Memory B cell (primary cell): ENCODE results near the gene TBR1.

Experiments
- ATAC-seq: fragments of 150-1000 bp; cut with Tn5 transposase; 2 replicates; pipeline ENCODE4 v1.10.0; 2021; ENCODE audit warnings: low read depth, mild to moderate bottlenecking, moderate library complexity
- DNase-seq, 2 donors: peaks; one replicate each; pipeline ENCODE4 v3.0.0; 2022; ENCODE audit warnings: low spot score in 2 of 2
- H3K27ac Mint-ChIP-seq: one replicate; pipeline ENCODE4 v1.8.0; 2022; ENCODE audit warnings: mild to moderate bottlenecking, moderate library complexity, mixed read lengths
- H3K27me3 Mint-ChIP-seq: one replicate; pipeline ENCODE4 v1.8.0; 2022; ENCODE audit warnings: mixed read lengths
- H3K36me3 Mint-ChIP-seq: one replicate; pipeline ENCODE4 v1.8.0; 2022; ENCODE audit warnings: mild to moderate bottlenecking, mixed read lengths
- H3K4me1 Mint-ChIP-seq: one replicate; pipeline ENCODE4 v1.8.0; 2022; ENCODE audit warnings: mixed read lengths
- H3K4me3 Mint-ChIP-seq: one replicate; pipeline ENCODE4 v1.8.0; 2022; ENCODE audit warnings: mild to moderate bottlenecking, moderate library complexity, mixed read lengths
- H3K9me3 Mint-ChIP-seq: one replicate; pipeline ENCODE4 v1.8.0; 2022; ENCODE audit warnings: mixed read lengths

TBR1 gene

GRCh38 chr2:161430386-161430785 is 14.3 kb downstream of the TBR1 start:
- DNase-seq (no peak), ATAC-seq (no peak)
- H3K36me3 Mint-ChIP-seq: peaks cover 2% of the 10 kb centered on the region
- H3K27ac Mint-ChIP-seq: no peak overlapping the region
- peaks cover 2% of the 10 kb centered on the region for H3K9me3 Mint-ChIP-seq
- peaks cover 23% of the 10 kb centered on the region for H3K27me3 Mint-ChIP-seq
- no peak overlapping the region for H3K4me3 Mint-ChIP-seq
- H3K4me1 Mint-ChIP-seq: peaks cover 2% of the 10 kb centered on the region

DNA sequence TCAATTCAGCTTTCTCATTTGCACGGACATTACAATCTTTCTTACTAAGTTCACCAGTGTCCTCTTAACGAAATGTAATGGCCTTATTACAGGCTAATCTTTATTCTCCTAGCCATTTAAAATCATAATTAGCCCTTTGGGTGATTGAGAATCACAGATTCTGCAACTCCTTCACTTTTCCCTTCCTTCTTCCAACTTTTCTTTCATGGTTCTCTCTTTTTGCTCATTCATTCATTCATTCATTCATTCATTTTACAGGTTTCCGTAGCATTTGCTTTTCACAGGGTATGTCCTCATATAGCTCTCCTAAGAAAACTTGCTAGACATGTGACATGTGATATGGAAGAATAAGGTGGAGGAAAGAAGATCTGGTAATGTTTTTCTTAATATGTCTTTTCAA is 16.0 kb downstream of the TBR1 start:
- DNase-seq: no peak
- ATAC-seq: no peak
- Mint-ChIP-seq H3K27me3 (peaks cover 23% of the 10 kb centered on the region), H3K36me3 (peaks cover 2% of the 10 kb centered on the region), H3K9me3 (peaks cover 4% of the 10 kb centered on the region), H3K4me1 (peaks cover 2% of the 10 kb centered on the region), H3K4me3 (no peak overlapping the region), H3K27ac (no peak overlapping the region)

GRCh38 chr2:161434118-161434517 is 18.0 kb downstream of the TBR1 start:
- peaks cover 19% of the 10 kb centered on the region for H3K27me3 Mint-ChIP-seq
- no peaks in the 10 kb centered on the region for H3K36me3 Mint-ChIP-seq
- H3K9me3 Mint-ChIP-seq: peaks cover 4% of the 10 kb centered on the region
- no peak overlapping the region for H3K4me3 Mint-ChIP-seq
- ATAC-seq: no peak
- H3K4me1 Mint-ChIP-seq: no peaks in the 10 kb centered on the region
- no peak for DNase-seq
- no peak overlapping the region for H3K27ac Mint-ChIP-seq

DNA sequence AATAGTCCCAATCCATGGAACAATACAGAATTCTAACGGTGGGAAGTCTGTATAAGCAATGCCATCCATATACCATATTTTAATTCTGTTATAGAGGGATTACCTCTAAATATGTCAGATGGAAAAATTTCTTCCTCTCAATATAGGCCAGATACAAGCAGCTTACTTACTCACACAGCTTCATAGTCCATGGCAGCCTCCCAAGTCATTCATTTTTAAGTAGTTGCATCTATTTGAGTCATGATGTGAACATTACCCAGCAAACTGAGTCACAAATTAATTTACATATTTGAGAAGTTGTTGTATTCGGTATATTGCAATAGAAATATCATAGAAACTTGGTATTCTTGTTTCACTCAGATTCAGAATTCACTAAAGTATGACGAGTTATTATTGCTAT is 20.3 kb downstream of the TBR1 start:
- DNase-seq: no peak
- Mint-ChIP-seq H3K4me1 (no peaks in the 10 kb centered on the region), H3K36me3 (no peaks in the 10 kb centered on the region), H3K4me3 (no peak overlapping the region), H3K27me3 (peaks cover 17% of the 10 kb centered on the region), H3K27ac (no peak overlapping the region), H3K9me3 (peaks cover 4% of the 10 kb centered on the region)
- ATAC-seq: no peak

GRCh38 chr2:161438598-161438997 is 22.5 kb downstream of the TBR1 start:
- Mint-ChIP-seq H3K27ac (no peak overlapping the region), H3K27me3 (peaks cover 12% of the 10 kb centered on the region), H3K4me1 (no peaks in the 10 kb centered on the region), H3K36me3 (no peaks in the 10 kb centered on the region), H3K4me3 (no peak overlapping the region), H3K9me3 (peaks cover 4% of the 10 kb centered on the region)
- DNase-seq (no peak), ATAC-seq (no peak)

- no peak for ATAC-seq
- H3K4me3 Mint-ChIP-seq: no peak overlapping the region
- no peaks in the 10 kb centered on the region for H3K9me3 Mint-ChIP-seq
- no peaks in the 10 kb centered on the region for H3K36me3 Mint-ChIP-seq
- no peak overlapping the region for H3K27ac Mint-ChIP-seq
- no peaks in the 10 kb centered on the region for H3K4me1 Mint-ChIP-seq
- peaks cover 5% of the 10 kb centered on the region for H3K27me3 Mint-ChIP-seq
- DNase-seq: no peak
Measured at GRCh38 chr2:161445097-161445496, 29.0 kb downstream of the TBR1 start.

DNA sequence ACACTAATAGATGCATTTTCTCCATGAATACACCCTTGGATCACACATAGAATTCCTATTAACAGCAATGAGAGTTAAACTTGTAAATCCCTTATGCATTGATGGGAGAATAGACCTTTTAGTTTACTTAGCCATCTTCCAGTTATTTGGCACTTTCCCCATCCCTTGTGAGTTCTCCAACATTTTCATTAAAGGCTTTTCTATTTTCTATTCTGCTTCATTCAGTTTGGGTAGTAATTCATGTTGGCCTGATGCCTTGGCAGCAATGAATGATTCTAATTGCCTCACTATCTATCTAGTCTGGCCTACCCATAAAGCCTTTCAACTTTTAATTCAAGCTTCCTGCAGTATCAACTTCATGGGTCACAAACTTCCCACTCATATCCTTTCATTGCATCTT is 32.3 kb downstream of the TBR1 start:
- H3K36me3 Mint-ChIP-seq: no peaks in the 10 kb centered on the region
- DNase-seq (no peak), ATAC-seq (no peak)
- peaks cover 3% of the 10 kb centered on the region for H3K27me3 Mint-ChIP-seq
- no peak overlapping the region for H3K4me3 Mint-ChIP-seq
- H3K4me1 Mint-ChIP-seq: no peaks in the 10 kb centered on the region
- no peaks in the 10 kb centered on the region for H3K9me3 Mint-ChIP-seq
- H3K27ac Mint-ChIP-seq: no peak overlapping the region

DNA sequence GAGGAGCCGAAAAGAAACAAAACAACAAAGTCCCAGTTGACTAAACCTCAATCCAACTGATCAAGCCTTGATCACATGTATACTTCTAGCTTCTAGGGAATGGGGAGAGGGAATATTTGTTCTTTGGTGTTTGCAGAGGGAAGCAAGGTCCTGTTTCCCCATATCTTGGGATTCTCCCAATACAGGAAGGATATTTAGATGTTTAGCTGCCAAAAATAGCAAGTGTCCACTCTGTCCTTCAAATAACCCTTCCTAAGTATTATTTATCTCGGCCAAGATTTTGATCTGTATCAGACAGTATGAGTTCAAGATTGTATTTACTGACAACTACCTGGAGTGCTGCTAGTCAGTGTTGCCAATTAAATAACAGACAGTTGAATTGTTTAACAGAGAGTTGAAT is 55.5 kb downstream of the TBR1 start:
- Mint-ChIP-seq H3K27me3 (no peaks in the 10 kb centered on the region), H3K27ac (no peak overlapping the region), H3K4me1 (no peaks in the 10 kb centered on the region), H3K9me3 (no peaks in the 10 kb centered on the region), H3K4me3 (no peak overlapping the region), H3K36me3 (no peaks in the 10 kb centered on the region)
- ATAC-seq (no peak), DNase-seq (no peak)

- Mint-ChIP-seq H3K4me3 (no peak overlapping the region), H3K4me1 (no peaks in the 10 kb centered on the region), H3K9me3 (no peaks in the 10 kb centered on the region), H3K27me3 (no peaks in the 10 kb centered on the region), H3K36me3 (no peaks in the 10 kb centered on the region), H3K27ac (no peak overlapping the region)
- DNase-seq (no peak), ATAC-seq (no peak)
Measured at GRCh38 chr2:161474920-161475319, 58.8 kb downstream of the TBR1 start.
